AG10803 (cell line): ENCODE data around the gene RECK.

Experiments
- DNase-seq: peaks from one replicate; pipeline ENCODE4 v3.0.0; 2010; ENCODE audit warnings: low read depth
- H3K4me3 ChIP-seq: 2 replicates; pipeline ENCODE4 v1.5.1; 2011; ENCODE audit warnings: mild to moderate bottlenecking, low read length, control low read depth
- CTCF ChIP-seq: conservative IDR thresholded peaks from 2 replicates; pipeline ENCODE4 v1.5.1; 2011; ENCODE audit warnings: mild to moderate bottlenecking, low read length, control low read depth, inconsistent platforms

RECK gene

GRCh38 chr9:36164372-36164771, 127.7 kb downstream of the RECK start:
- TF ChIP-seq CTCF = no peak
- H3K4me3 ChIP-seq = no peak overlapping the region
- no peak for DNase-seq

- TF ChIP-seq CTCF = no peak
- H3K4me3 ChIP-seq = no peak overlapping the region
- DNase-seq = no peak
Observed at GRCh38 chr9:36164989-36165388, 128.3 kb downstream of the RECK start.

- peak; percentile 42 for DNase-seq
- TF ChIP-seq CTCF = no peak
- peak overlapping the region; percentile 69 for H3K4me3 ChIP-seq
Observed at GRCh38 chr9:36165826-36166167, 129.1 kb downstream of the RECK start.

GRCh38 chr9:36166168-36166927, 129.6 kb downstream of the RECK start:
- peak; percentile 64 for TF ChIP-seq CTCF
- DNase-seq = peak; percentile 85
- peak overlapping the region; percentile 69 for H3K4me3 ChIP-seq

GRCh38 chr9:36169166-36169565, 132.5 kb downstream of the RECK start, which contains the start of gene CCIN:
Gene CCIN, plus strand, starts transcription at chr9:36169388. Its CDS starts 115 bp downstream, at chr9:36169503.
- DNase-seq = no peak
- no peak for TF ChIP-seq CTCF
- no peak within 1 kb of the TSS for H3K4me3 ChIP-seq

GRCh38 chr9:36169708-36170107, 133.0 kb downstream of the RECK start:
- TF ChIP-seq CTCF = no peak
- H3K4me3 ChIP-seq = no peak overlapping the region
- no peak for DNase-seq

GRCh38 chr9:36170531-36170930, 133.8 kb downstream of the RECK start:
- no peak overlapping the region for H3K4me3 ChIP-seq
- TF ChIP-seq CTCF = no peak
- no peak for DNase-seq
